ENCODE measurements around the gene RAF1. TPM values are rescaled to one million over a fixed set of nuclear protein-coding genes. Genes with fewer than 3 reads are reported as not detected.

Gene RAF1
- total and polyA plus RNA-seq, 2 of the 8 experiments (the other 6 are each of a cell fraction or from before 2014, with no cell fraction given), result 103 to 118 TPM

DNA sequence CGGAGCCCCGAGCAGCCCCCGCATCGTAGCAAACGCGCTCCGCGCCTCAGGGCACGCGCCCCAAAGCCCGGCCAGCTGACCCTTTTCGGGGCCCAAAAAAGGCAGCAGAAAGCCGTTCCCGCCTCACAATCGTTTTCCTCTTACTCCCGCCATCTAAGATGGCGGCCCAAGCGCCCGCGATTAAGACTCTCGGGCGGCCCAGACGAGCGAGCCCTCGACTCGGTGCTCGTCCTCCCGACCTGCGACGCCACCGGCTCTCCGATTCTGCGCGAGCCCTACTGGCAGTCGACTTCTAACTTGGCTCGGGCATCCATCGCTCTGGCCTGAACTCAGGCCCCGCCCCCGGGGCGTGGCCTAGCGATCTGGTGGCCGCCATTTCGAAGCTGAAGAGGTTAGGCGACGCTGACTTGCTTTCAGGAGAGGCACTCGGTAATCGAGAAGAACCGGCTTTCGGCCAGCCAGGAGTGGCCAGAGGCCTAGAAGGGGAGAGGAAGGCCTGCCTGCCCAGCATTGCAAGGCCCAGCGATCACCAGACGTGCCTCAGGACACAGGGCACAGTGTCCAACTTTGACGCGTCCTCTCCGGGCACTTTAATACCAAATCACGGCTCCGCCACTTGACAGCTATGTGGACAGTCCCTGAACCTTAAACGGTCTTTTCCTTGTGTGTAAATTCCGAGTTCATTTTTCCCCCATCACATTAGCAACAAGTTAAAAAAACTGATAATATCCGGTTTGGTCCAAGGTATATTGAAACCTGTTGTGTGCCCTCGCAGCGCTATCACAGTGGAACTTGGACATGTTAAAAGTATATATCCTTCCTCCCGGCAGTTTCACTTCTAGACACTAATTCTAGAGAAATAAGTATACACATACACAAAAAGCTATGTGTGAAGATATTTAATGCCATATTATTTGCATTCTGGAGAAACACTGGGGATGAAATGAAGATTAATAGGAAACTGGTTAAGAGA, at the start of gene RAF1 (continued):
- TF ChIP-seq KDM4A (IDR thresholded peaks at IDR 0.05; ENCODE audit: low read depth, low read length, severe bottlenecking), result peak; percentile 49
- TF ChIP-seq CBX8 (IDR thresholded peaks at IDR 0.05; ENCODE audit: borderline replicate concordance, low read depth, low read length), result no peak
- peak; percentile 80 for TF ChIP-seq CREB1 (IDR thresholded peaks at IDR 0.05)
- TF ChIP-seq ASH2L (IDR thresholded peaks at IDR 0.05; ENCODE audit: low read length), result peak; percentile 98
- no peak for TF ChIP-seq TCF12 (IDR thresholded peaks at IDR 0.05; ENCODE audit: low read depth, low read length)
- TF ChIP-seq, protein P1, sequence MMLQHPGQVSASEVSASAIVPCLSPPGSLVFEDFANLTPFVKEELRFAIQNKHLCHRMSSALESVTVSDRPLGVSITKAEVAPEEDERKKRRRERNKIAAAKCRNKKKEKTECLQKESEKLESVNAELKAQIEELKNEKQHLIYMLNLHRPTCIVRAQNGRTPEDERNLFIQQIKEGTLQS (IDR thresholded peaks at IDR 0.05; ENCODE audit: insufficient read depth, low read depth, low read length), result no peak
- TF ChIP-seq YY1 (IDR thresholded peaks at IDR 0.05; ENCODE audit: low read depth, low read length), result peak; percentile 97
- no peak for TF ChIP-seq CTBP2 (IDR thresholded peaks at IDR 0.05; ENCODE audit: borderline replicate concordance, insufficient read depth, insufficient read length, low read length)
- peak; percentile 66 for TF ChIP-seq FOSL1 (IDR thresholded peaks at IDR 0.05; ENCODE audit: insufficient read depth, low read depth, low read length)
- TF ChIP-seq GABPA (IDR thresholded peaks at IDR 0.05; ENCODE audit: borderline replicate concordance, insufficient read depth, low read length), result no peak
- no peak for TF ChIP-seq EZH2 (IDR thresholded peaks at IDR 0.05; ENCODE audit: low read depth, low read length, severe bottlenecking)
- peak; percentile 84 for TF ChIP-seq TBP (IDR thresholded peaks at IDR 0.05; ENCODE audit: low read depth, low read length)
- TF ChIP-seq EGR1 (IDR thresholded peaks at IDR 0.05; ENCODE audit: borderline replicate concordance, low read depth, low read length), result peak; percentile 39; the same call in 1 of the 2 replicates
- peak; percentile 6 for TF ChIP-seq NANOG (IDR thresholded peaks at IDR 0.05; ENCODE audit: insufficient read depth, low read depth, low read length, poor library complexity, severe bottlenecking)
- no peak for TF ChIP-seq KDM1A (IDR thresholded peaks at IDR 0.05; ENCODE audit: borderline replicate concordance, low read length)
- TF ChIP-seq BRCA1 (IDR thresholded peaks at IDR 0.05; ENCODE audit: low read depth, low read length), result no peak
- TF ChIP-seq KDM5A (IDR thresholded peaks at IDR 0.05; ENCODE audit: low read length), result 0 out of 2 replicates have a peak, but pooled peaks have one; percentile 29
- no peak for TF ChIP-seq RNF2 (IDR thresholded peaks at IDR 0.05; ENCODE audit: borderline replicate concordance, low read depth, low read length, missing control alignments, poor library complexity, severe bottlenecking)
- no peak for TF ChIP-seq RXRA (IDR thresholded peaks at IDR 0.05; ENCODE audit: insufficient read depth, low read depth, low read length)
- TF ChIP-seq HDAC2 (IDR thresholded peaks at IDR 0.05; ENCODE audit: borderline replicate concordance in 1 of 2, low read depth in 2 of 2, low read length in 2 of 2), result peak in 1 of 2 experiments; percentile 78; a peak in 1 of 4 replicates
- TF ChIP-seq GTF2F1 (IDR thresholded peaks at IDR 0.05; ENCODE audit: borderline replicate concordance, low read depth, low read length), result peak; percentile 86; the same call in 1 of the 2 replicates
